Measurements from ENCODE around the gene GRIN1. TPM values are rescaled to one million over a fixed set of nuclear protein-coding genes. Genes with fewer than 3 reads are reported as not detected.

The GRIN1 gene
- total RNA-seq, 1 donor from 2014 or later, result 29.8 TPM

DNA sequence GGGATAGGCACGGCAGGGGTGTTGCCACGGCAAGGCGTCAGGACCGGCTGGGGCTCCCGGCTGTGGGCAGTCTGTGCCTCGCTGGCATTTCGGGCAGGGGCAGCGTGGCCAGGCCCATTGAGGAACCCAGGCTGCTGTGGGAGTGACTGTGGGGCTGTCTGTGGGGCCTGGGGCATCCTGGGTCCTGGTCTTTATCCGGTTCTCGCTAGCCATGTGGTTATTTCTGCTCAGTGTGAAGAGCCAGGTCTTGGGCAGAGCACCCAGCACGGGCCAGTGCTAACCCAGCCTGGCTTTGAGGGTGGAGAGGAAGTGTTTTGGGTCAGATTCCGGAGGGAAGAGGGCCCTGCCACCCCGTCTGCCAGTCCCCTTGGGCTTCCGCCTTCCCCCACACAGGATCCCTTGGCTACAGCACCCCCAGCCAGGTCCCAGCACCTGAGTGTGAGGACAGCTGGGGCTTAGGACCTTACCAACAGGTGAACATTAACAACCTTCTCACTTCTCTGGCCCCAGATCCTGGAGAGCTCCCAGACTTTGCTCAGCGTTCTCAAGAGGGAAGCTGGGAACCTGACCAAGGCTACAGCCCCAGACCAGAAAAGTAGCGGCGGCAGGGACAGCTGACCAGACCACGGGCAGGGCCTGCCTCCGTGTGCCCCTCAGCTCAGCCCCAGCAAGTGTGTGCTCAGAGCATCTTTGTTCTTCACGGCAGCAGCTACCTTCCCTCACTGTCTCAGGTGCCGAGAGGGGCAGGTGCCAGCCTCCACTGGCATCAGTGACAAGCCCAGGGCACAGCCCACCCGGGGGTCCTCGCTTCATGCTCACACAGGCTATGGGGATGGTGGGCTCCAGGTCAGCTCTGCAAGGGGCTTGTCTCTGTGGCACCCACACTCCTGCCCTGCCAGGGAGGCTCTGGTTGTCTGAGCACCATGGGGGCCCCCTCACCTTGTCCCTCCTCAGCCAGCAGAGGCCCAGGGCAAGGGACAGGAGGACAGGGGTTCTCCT lies 50.6 kb downstream of the GRIN1 start:
- no peak for DNase-seq (ENCODE audit: low spot score in 2 of 2)
- FAIRE-seq, result no peak

DNA sequence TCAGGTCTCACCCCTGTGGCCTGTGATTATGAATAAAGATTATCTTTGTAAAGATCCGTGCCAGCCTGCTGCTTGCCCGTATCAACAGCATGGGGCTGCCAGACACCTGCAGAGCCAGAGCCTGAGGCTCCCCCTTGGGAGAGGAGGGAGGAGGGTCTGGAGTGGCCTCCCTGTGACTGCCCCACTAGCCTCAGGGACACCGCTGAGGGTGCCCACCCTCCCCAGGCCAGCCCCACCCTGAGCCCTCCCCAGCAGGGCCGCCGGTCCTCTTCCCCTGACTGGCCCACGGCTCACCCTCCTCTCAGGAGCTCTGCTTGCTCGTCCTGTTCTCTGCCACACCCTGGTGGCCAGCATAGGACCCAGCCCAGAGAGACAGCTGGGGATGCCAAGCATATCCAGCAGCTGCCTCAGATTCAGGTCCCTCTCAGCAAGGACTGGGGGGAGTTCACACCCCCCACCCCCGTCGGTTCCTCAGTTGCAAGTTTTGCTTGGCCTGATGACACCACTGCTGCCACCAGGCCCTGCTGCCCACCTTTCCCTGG lies 51.4 kb downstream of the GRIN1 start:
- FAIRE-seq, result no peak
- DNase-seq (ENCODE audit: low spot score in 2 of 2), result no peak

DNA sequence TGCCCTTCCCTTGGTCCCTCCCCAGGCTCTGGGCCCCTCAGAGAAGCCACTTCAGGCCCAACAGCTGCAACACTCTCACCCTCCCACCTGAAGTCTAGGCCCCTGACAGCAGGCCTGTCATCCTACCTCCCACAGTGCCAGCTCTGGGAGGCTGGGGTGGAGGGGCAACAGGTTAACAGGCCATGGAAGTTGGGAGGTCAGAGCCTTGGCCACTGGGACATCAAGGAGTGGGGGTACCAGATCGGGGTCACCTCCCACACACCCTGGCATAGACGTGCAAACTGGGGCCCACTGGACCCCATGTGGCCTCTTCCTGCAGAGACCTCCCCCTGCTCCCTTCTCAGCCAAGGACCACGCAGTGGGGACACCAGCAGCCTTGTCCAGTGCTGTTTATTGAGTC lies 52.3 kb downstream of the GRIN1 start:
- no peak for FAIRE-seq
- no peak for DNase-seq (ENCODE audit: low spot score in 2 of 2)

DNA sequence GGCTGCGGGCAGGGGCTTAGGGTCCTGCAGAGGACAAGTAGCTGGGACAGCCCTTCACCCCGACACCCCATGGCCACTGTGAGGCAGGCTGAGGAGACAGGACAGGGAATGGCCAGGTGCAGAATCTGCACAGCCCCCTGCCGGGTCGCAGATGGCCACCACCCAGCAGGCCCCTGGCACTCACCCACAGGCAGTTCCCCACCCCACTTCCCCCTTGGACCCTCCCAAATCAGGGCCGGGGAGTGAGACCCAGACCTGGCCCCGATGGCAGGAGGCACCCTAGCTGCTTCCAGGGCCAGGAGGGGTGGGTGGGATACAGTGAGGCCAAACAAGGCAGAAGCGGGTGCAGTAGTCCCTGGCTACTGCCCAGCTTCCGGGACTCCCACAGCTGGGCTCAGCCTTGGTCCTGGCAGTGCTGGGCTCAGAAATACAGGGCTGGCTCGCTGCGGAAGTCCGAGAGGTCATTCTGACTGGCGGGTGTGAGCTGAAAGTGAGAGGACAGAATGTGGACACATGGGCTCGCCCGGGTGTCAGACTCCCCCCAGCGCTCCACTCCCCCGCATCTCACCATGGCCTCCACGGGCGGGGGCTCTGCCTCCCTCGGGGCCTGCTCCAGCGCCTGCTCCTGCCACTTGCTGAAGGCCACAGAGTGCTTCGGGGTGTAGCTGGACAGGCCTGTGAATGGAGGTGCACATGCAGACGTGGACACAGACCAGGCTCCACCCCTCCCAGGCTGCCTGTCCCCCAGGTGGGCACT lies 52.9 kb downstream of the GRIN1 start:
- no peak for DNase-seq (ENCODE audit: low spot score in 2 of 2)
- FAIRE-seq, result no peak

DNA sequence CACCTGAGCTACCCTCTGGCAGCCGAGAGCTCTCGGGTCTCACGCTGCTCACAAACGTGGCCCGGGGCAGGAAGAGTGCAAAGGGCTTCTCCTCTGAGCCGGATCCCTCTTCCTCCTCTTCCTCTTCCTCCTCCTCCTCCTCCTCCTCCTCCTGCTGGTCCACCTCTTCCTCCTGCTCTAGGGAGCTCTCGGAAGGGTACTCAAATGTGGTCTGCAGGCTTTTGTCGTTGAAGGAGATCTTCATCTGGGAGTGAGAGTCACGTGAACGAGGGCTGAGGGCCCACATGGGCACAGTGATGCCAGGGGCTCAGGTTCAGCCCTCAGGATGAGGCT lies 53.5 kb downstream of the GRIN1 start:
- FAIRE-seq, result no peak

DNA sequence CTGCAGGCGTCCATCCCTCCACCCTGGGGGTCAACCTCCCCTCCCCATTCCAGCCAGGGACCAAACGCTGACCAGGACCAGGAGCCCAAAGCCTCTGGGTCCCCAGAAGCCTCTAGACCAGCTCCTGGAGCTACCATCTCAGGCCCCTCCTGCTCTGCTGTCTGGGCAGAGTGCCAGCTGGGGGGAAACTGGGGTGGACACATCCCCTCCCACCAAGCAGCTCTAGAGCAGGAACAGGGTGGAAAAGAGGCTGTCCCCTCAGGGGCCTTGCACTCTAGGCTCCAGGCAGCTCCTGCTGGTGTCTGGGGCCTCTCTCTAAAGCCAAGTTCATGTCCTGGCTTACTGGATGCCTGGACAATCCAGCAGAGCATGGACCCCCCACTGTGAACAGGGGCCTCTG lies 53.9 kb downstream of the GRIN1 start:
- DNase-seq (ENCODE audit: low spot score in 2 of 2) (no peak), FAIRE-seq (no peak)

More for the DNA sequence above, 53.5 kb downstream of the GRIN1 start:
- no peak for DNase-seq (ENCODE audit: low spot score in 2 of 2)

DNA sequence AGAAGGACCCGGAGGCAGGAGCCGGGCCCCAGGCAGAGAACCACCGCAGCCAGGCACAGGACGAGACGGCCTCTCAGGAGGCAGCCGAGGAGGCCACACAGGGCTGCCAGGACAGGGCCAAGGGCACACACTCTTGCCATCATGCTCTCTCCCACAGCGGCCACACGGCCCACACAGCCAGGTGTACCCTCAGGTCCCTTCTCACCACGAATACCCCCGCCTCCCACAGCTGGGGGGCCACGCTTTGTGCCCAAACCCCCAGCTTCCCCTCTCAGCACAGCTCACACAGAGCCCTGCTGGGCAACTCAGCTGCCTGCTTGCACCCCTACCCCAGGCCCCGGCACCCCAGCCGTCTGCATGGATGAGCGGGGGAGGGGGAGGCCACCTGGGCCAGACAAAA lies 54.8 kb downstream of the GRIN1 start:
- no peak for DNase-seq (ENCODE audit: low spot score in 2 of 2)
- no peak for FAIRE-seq

DNA sequence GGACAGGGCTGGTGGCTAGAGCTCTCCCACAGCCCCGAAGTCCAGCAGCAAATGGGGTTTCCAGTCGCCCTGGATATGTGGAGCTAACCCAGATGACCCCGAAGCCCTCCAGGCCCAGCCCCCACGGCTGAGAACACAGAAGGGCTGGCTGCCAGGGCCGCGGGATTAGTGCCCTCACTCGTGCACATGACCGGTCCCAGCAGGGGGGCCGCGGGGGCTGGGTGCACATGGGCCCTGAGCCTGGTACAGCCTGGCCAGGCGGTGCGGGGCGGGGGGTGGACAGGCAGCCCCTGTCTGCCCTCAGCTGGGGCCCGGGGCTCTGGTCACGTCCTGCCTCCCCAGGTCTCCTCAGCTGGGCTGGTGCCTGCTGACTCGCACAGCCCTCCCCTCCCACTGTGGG lies 55.4 kb downstream of the GRIN1 start:
- FAIRE-seq, result no peak
- peak in 1 of 2 donors; percentile 83 for DNase-seq (ENCODE audit: low spot score in 2 of 2)

DNA sequence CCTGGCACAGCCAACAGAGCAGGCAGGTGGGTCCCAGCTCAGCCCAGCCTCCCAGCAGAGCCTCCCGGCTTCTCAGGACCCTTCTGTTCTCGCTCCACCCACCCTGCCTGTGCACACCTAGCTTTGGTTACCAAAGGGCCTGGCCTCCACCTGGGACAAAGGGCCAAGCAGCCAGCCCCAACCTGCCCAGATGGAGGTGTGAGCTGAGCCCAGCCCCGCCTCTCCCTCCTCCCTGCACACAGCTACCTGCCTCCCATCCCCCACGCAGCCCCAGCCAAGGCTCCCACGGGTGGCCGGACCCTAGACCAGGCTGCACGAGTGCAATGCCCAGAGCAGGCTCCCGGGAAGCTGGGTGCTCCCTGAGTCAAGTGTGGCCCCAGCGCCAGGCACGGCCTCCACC lies 56.0 kb downstream of the GRIN1 start:
- DNase-seq (ENCODE audit: low spot score in 2 of 2) (no peak), FAIRE-seq (no peak)

DNA sequence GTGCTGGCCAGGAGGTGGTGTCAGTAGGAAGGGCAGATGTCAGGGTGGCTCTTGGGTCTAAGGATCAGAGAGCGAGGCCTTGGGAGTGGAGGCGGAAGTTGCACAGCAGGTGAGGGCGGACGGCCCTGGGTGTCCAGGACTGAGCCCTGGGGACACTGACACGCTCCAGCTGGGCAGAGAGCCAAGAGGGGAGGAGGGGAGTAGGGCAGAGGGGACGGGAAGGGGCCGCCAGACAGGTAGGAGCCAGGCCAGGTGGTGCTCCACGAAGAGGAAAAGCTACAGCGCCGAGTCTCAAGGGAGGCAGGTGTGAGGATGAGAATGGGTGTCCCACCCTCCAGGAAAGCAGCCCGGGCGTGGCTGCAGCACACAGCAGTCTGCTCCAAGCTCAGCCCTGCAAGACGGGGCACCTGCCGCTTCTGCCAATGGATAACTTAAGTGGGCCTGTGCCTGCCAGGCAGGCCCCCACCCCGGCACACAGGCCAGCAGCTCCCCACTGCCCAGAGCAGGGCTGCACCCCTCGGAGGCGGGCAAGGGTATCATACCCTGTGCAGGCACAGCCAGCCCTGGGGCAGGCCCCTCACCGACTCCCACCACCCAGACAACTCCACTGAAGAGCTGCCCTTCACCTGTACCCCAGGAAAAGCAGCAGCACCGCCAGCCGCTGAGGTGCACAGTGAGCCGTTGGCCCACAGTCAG lies 56.7 kb downstream of the GRIN1 start:
- FAIRE-seq (no peak), DNase-seq (ENCODE audit: low spot score in 2 of 2) (no peak)

DNA sequence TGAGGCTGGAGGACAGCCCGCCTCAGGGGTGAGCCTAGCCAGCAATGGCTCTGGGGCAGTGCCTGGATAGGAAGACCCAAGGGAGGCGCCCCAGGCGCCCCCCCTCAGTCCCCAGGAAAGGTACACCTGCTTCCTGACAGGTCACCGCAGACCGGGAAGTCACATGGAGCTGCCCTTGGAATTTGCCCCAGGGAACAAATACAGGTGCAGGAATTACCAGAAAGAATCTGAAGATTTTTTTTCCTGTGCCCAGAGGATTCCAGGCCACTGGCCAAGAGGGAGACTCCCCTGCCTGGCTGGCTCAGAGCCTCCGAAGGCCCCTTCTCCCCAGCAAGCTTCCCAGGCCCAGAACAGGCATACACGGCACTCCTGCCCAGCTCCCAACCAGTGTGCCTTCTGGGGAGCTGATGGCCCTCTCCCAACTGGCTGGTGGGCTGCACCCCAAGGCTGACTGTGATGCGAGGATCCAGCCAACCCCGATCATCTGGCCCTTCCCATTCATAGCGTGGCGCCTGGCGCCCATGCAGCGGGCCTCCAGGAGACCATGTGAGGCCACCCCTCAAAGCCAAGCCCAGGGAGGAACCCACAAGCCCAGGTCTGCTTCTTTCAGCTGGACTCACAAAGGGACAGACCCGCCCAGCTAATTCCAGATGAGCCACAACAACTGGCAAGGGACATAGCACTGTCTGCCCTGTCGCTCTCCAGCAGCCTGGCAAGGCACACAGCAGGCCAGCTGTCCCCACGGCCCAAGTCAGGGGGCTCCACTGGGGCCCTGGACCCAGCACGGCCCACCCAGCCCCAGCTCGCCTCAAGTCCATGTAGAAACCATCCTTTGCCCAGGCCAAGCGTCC lies 59.3 kb downstream of the GRIN1 start:
- no peak for DNase-seq (ENCODE audit: low spot score in 2 of 2)

DNA sequence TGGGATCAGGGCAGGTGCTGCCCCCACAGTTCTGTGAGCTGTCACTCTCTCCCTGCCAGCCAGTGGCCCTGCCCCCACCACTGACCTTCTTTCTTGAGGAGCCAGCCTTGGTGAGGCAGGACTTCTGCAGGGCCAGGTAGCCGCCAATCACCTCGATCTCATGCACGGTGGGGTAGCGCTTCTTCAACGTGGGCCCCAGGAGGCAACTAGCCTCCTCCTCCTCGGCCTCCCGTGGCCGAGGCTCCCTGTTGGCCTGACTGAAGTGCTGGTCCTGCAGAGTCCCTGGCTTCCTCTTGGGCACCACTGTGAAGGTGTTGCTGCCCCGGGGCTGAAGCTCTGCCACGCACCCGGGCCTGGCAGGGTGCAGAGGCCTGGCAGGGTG lies 59.9 kb downstream of the GRIN1 start:
- FAIRE-seq (no peak), DNase-seq (ENCODE audit: low spot score in 2 of 2) (no peak)

More for the DNA sequence above, 59.3 kb downstream of the GRIN1 start:
- FAIRE-seq, result no peak

DNA sequence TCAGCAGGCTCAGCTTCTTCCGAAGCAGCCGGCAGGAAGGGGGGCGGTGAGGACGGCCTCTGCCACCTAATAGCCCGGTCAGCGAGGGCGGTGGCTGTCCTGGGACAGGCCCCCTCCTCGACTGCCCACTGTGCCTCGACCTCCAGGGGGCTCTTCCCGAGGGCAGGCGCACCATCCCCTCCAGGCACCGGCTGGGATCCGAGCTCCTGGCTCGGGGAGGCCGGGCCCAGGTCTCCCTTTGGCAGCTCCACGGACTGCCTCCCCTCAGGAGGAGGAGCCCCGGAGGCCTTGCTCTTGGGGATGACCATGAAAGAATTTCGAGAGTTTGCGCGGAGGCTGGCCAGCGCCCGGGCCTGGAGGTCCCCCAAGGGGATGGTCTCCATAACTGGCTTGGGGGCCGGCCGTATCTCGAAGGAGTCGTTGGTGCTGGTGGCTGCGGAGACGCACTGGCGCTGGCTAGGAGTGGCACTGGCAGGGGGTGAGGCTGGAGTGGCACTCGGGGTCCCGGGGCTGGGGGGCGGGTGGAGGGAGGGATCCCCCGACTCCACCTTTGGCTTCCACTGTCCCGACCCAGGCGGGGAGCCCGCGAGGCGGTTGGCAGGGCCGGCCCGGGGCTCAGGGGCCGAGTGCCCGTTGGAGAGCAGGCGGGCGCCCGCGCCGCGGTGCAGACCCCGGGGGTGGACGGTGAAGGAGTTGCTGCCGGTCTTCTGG lies 60.6 kb downstream of the GRIN1 start:
- DNase-seq (ENCODE audit: low spot score in 2 of 2), result no peak
- FAIRE-seq, result no peak

DNA sequence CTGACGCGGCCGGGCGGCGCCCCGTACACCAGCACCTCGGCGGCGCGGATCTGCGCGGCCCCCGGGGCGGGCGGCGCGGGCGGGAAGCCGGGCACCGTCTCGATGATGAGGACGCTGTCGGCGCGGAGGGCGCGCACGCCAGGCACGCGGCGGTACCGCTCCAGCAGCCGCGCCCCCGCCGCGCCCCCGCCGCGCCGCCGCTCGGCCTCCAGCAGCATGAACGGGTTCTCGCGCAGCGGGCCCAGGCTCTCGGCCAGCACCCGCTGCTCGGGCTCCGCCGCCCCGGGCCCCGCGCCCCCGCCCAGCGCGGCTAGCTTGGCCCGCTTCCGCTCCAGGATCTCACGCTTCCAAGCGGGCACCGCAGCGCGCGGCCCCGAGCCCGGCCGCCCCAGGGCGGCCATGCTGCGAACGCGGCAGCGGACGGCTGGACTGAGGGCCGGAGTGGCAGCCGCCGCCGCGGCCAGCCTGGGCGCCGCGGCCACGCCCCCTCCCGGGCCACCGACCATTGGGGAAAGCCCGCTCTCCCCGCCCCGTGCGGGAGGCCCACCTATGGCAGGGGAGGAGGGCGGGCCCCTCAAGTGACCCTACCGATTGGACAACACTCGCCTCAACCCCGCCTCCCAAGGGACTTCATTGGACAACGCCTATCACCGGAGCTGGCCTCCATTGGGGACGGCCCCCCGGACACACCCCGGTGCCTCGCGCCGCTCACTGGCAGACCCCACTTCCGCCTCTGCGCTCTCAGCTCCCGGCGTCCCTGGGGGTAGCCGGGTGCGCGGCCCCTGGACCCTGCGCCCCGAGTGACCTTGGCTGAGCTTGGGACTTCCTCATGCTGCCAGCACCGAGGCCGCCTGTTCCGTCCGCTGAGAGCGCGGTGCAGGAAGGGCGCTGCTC lies 61.6 kb downstream of the GRIN1 start, which contains the start of gene TPRN:
TSS of gene TPRN (minus strand) at position 431 of the 894 bp plus-strand sequence. CDS start at position 401, 30 bp downstream.
- peak; percentile 60 for FAIRE-seq
- DNase-seq (ENCODE audit: low spot score in 2 of 2), result peak; percentile 100

DNA sequence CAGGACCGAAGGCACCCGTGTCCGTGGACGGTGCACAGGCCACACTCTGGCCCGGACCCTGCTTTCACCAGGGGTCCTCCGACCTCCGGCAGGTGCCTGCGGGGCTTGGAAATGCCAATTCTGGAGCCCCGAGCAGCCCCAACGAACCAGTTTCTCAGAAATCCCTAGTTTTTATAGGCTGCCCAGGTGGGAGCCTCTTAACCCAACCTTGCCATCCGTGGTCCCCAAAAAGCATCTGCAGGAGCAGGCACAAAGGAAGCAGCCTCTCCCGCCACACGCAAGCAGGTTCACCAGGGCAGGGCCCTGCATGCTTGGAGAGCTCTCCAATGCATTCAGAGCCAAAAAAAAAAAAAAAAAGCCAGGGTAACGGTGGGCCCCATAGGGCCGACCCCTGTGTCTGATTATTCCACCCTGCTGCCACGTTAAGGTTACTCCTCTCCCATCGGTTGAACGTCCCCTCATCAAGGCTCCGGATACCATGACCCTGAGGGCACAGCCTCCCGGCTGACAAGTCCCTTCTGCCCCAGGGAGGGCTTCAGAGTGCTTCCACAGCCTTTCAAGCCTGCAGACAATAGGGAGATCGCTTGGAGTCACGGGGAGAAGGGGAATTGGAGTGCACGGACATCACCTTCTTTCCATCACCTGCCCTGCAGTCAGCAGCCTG lies 62.4 kb downstream of the GRIN1 start:
- DNase-seq (ENCODE audit: low spot score in 2 of 2), result no peak
- FAIRE-seq, result no peak

DNA sequence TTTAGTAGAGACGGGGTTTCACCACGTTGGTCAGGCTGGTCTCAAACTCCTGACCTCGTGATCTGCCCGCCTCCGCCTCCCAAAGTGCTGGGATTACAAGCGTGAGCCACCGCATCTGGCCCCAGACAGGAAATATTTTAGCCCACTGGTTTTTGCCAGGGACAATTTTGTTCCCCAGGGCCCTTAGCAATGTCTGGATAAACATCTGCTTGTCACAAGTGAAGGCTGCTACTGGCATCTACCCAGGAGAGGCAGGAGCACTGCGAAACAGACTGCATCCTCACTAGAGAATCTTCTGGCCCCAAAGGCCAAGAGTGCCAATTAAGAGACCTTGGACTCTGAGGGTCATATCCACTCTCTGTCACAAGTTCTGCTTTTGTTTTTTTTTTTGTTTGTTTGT lies 64.0 kb downstream of the GRIN1 start:
- FAIRE-seq (no peak), DNase-seq (ENCODE audit: low spot score in 2 of 2) (no peak)

DNA sequence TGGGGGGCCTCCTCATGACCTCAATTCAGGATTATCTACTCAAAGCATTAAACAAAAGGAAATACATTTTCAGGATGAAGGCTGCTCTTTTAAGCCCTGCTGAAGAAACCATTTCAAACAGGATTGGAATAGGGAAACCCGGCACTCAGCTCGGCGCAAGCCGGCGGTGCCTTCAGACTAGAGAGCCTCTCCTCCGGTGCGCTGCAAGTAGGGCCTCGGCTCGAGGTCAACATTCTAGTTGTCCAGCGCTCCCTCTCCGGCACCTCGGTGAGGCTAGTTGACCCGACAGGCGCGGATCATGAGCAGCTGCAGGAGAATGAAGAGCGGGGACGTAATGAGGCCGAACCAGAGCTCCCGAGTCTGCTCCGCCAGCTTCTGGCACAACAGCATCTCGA lies 65.8 kb downstream of the GRIN1 start:
- FAIRE-seq, result no peak
- no peak for DNase-seq (ENCODE audit: low spot score in 2 of 2)

Measured in frontal cortex (tissue), 4 donors.